HL-60/S4 treated with phorbol 12-myristate 13-acetate at 8.2 ng/mL for 4 days and 3 days (cell line): ENCODE results near the gene CPED1.

Experiments
- in situ Hi-C: fragments of 300-500 bp; cut with MboI; formaldehyde crosslinking; loops from 2 replicates; pipeline ENCODE4 v1.15.0; 2022; ENCODE audit warnings: low sequenced_read_pairs

The CPED1 gene

GRCh38 chr7:120979765-120980499, 8.6 kb upstream of the CPED1 start:
- in situ Hi-C loops = loop anchor here (25.0 kb wide), 1 partner anchor 107 kb away; no protein-coding TSS in a partner anchor

GRCh38 chr7:120981117-120981516, 7.4 kb upstream of the CPED1 start:
- in situ Hi-C loops = loop anchor here (25.0 kb wide), 1 partner anchor 106 kb away; no protein-coding TSS in a partner anchor

- in situ Hi-C loops = loop anchor here (25.0 kb wide), 1 partner anchor 105 kb away; no protein-coding TSS in a partner anchor
Measured at GRCh38 chr7:120981888-120982615, 6.5 kb upstream of the CPED1 start.

- in situ Hi-C loops = loop anchor here (25.0 kb wide), 1 partner anchor 104 kb away; no protein-coding TSS in a partner anchor
Measured at GRCh38 chr7:120983592-120983991, 4.9 kb upstream of the CPED1 start.

DNA sequence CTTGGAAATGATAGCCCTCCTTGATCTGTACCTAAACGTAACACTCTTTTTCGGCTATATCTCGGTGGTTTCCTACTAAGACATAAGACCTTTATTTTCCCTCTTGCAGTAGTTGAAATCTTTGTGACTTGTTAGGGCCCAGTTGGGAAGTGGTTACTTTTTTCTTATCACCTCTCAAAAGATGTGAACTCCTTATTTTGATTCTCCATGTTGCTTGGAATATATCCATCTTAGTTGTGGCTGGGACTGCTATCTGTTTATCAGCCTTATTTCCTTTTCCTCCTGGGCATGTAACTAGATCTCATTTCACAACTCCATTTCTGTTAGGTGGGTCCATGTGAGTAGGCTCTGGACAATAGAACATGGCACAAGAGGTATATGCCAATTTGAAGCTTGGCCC, 4.1 kb upstream of the CPED1 start:
- in situ Hi-C loops = loop anchor here (25.0 kb wide), 1 partner anchor 103 kb away; no protein-coding TSS in a partner anchor

DNA sequence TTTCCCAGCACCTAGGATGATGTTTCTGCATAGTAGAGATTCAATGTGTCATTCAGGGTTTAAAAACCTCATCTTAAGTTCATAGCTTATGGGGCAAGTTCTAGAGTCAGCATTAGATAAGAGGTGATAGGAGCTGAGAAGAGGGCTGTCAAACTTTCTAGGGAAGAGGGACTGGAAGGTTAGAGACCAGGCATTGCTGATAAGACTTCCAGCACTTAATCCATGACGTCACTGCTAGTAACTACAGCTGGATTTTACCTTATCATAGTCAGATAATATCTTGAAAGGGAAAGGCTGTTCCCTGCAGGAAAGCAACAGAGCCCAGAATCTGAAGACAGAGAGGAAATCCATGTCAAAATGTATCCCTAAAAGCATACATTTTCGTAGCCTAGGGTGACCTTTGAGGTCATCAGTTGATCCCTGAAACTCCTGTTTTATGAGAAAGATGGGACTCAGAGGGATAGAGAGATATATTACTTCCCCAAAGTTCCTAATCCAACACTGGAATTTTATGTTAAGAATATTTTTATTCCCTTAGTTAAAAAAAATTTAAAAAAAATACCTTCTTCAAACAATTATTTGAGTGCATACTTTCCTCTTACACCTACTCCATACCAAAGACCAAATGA, 3.3 kb upstream of the CPED1 start:
- in situ Hi-C loops = loop anchor here (25.0 kb wide), 1 partner anchor 102 kb away; no protein-coding TSS in a partner anchor

- in situ Hi-C loops = loop anchor here (25.0 kb wide), 1 partner anchor 101 kb away; no protein-coding TSS in a partner anchor
Measured at GRCh38 chr7:120985839-120986238, 2.7 kb upstream of the CPED1 start.

GRCh38 chr7:120986650-120987049, 1.9 kb upstream of the CPED1 start:
- in situ Hi-C loops = loop anchor here (25.0 kb wide), 1 partner anchor 101 kb away; no protein-coding TSS in a partner anchor

DNA sequence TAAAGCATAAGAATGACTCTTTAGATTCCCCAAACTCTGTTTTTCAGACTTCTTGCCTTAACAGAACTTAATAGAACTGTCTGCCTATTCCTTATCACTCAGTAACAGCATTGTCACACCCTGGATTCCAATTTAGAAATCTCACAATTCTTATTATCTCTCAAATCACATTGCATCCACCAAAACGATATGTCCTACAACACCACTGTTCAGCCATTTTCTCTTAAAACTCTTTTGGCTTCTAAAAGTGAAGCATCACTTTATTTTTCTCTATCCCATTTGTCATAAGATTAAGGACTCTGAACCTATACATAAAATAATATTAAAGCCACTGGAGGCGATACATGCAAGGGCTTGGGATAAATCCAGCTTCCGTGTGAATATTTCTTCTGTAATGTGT, 1.2 kb upstream of the CPED1 start:
- in situ Hi-C loops = loop anchor here (25.0 kb wide), 1 partner anchor 100 kb away; no protein-coding TSS in a partner anchor

- in situ Hi-C loops = loop anchor here (25.0 kb wide), 1 partner anchor 99 kb away; no protein-coding TSS in a partner anchor
Measured at GRCh38 chr7:120987683-120988590, 574 bp upstream of the CPED1 start.

DNA sequence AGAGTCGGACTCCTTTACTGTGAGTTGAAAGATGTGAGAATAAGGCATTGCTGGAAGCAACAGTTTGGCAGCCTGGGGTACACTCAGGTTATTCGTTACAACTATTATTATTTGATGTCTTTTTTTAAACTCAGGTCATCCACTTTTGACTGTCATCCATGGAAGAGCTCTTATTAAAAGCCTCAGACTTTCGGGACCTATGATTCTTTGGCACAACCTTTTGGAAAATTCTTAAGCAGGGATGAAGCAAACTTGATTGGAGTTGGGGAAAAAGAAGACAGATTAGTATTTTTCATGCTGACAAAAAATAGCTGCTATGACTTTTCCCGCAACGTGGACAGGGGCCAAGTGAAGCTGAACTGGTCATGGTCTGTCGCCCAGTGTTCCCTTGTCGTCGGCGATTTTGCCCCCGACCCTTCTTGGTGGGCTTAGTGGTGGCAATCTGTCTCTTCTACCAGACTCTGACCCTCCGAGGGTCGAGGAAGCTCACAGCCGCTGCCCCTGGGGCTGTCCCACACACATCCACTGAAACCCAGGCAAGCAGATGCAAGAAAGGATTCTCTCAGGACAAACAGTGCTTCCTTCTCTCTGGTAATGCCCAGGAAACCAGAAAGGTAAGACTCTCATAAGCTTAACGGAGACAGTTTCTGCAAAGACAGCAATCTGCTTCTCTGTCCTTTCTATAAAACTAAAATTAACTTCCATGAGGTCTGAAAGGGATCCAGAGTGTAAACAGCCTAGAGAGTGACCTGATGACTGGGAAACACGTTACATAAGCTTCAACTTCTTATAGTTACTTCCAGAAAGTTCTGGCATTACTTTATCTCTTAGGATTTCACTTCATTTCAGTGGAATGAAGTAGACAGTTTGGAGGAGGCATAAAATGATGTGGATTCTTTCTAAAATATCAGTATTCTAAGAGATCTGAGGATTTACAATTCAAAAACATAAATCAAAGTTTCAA, 1.0 kb downstream of the CPED1 start:
- in situ Hi-C loops = loop anchor here (25.0 kb wide), 1 partner anchor 98 kb away; no protein-coding TSS in a partner anchor

GRCh38 chr7:120990468-120991118, 2.1 kb downstream of the CPED1 start:
- in situ Hi-C loops = loop anchor here (25.0 kb wide), 1 partner anchor 97 kb away; no protein-coding TSS in a partner anchor

DNA sequence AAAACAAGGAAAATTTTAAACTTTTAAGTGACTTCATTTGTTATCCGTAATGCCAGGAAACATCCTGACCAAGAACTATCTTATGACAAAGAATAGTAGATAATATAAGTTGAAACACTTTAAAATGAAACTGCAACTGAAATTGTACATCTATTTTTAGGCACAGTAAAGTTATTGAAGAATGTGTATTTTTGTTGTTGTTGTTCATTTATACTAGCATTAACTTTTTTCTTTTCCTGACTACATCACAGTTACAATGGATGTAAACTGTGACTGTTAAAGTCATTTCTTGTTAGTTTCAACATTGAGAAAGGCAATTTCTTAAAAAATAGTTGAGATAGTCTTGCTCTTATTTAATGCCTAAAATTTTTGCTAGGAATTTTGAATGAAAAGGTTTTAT, 2.6 kb downstream of the CPED1 start:
- in situ Hi-C loops = loop anchor here (25.0 kb wide), 1 partner anchor 96 kb away; no protein-coding TSS in a partner anchor

- in situ Hi-C loops = loop anchor here (25.0 kb wide), 1 partner anchor 96 kb away; no protein-coding TSS in a partner anchor
Measured at GRCh38 chr7:120991581-120991980, 3.1 kb downstream of the CPED1 start.

DNA sequence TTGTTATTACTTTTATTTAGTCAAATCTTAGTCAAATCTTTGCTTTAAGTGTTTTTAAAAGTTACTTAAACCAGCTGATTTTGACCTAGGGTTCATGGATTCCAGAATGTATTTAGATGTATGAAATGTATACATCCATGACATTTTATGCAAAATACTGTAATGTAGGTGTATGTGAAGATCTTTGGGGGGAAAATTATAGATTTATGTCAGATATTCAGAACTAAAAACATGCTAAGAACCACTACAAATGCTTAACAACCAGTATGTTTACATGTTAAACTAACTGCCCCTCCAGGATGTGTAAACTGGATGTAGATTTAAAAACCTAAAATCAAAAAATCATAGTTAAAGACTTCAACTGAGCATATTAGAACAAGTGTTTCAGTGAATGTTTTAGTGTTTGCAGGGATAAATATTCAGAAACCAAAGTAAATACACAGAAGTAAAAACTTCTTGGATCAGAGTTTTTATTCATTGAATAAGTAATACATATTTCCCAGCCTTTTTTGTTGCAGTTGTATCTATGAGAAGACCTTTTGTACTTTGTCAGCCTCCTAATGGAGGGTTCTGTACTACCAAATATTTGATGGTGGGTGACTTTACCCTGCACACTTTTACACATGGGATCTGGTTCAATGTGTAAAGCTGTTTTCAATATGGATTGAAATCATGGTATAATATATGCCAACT, 3.9 kb downstream of the CPED1 start:
- in situ Hi-C loops = loop anchor here (25.0 kb wide), 1 partner anchor 95 kb away; no protein-coding TSS in a partner anchor

DNA sequence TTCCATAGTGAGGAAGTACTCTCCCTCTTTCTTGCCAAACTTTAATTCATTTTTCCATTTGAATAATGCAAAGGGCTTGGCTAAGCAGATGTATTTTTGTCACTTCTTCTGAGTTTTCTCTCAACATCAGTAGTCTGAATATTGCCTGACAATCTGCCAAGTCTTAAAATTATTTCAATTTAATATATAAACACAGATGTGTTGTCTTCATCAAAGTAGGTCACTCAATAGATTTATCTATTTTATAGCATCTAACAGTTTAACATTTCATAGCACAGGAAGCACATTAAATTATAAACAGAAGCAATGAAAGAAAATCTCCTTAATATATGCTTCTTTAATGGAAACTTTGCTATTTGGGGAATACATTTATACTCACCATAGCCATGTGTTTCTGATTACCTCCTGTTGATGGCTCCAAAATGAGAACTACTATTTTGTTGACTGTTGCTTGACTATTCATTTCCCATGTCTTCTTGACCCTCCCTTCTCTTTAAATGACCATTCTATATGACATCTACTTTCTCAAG, 4.5 kb downstream of the CPED1 start:
- in situ Hi-C loops = loop anchor here (25.0 kb wide), 1 partner anchor 94 kb away; no protein-coding TSS in a partner anchor

GRCh38 chr7:120993553-120994191, 5.2 kb downstream of the CPED1 start:
- in situ Hi-C loops = loop anchor here (25.0 kb wide), 1 partner anchor 94 kb away; no protein-coding TSS in a partner anchor
